ENCODE results near the gene MYBPH.

Gene MYBPH

GRCh38 chr1:203211812-203212211 lies 36.2 kb upstream of the MYBPH start:
- Histone ChIP-seq H3K36me3 (ENCODE audit: insufficient read depth, low read length) (no peaks in the 10 kb centered on the region), H3K9ac (ENCODE audit: low read depth, low read length) (no peak overlapping the region), H3K27me3 (ENCODE audit: control insufficient read depth, insufficient read depth, low read length) (no peaks in the 10 kb centered on the region), H3K4me2 (ENCODE audit: low read length) (no peak overlapping the region), H3K4me1 (ENCODE audit: control insufficient read depth, insufficient read depth, low read length) (peaks cover 4% of the 10 kb centered on the region), H3K4me3 (ENCODE audit: low read length) (no peak overlapping the region), H3K9me3 (replicated peaks; ENCODE audit: low read length) (no peaks in the 10 kb centered on the region)

DNA sequence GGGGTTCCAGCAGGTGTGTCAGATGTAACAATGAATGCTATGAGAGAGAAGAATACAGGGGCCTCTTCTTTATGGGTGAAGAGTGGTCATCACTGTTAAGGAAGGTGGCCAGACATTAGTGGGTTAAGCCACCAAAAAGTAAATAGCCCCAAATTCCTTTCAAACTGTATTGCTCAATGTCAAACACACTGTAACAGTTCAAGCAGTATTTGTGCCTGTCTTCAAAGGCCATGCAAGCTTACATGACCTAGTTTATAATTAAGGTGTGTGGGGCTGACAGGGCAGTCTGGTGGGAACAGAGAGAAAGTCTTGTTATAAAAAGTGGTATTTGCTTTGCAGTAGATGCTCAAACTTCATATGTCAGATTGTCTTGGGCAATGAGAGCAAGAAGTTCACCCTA lies 35.4 kb upstream of the MYBPH start:
- H3K9ac ChIP-seq (ENCODE audit: low read depth, low read length): no peak overlapping the region
- no peaks in the 10 kb centered on the region for H3K27me3 ChIP-seq (ENCODE audit: control insufficient read depth, insufficient read depth, low read length)
- no peak overlapping the region for H3K4me2 ChIP-seq (ENCODE audit: low read length)
- H3K4me3 ChIP-seq (ENCODE audit: low read length): no peak overlapping the region
- no peaks in the 10 kb centered on the region for H3K9me3 ChIP-seq (replicated peaks; ENCODE audit: low read length)
- H3K36me3 ChIP-seq (ENCODE audit: insufficient read depth, low read length): no peaks in the 10 kb centered on the region
- H3K4me1 ChIP-seq (ENCODE audit: control insufficient read depth, insufficient read depth, low read length): peaks cover 11% of the 10 kb centered on the region

- H3K9me3 ChIP-seq (replicated peaks; ENCODE audit: low read length): no peaks in the 10 kb centered on the region
- no peaks in the 10 kb centered on the region for H3K36me3 ChIP-seq (ENCODE audit: insufficient read depth, low read length)
- H3K4me2 ChIP-seq (ENCODE audit: low read length): no peak overlapping the region
- no peak overlapping the region for H3K4me3 ChIP-seq (ENCODE audit: low read length)
- H3K9ac ChIP-seq (ENCODE audit: low read depth, low read length): no peak overlapping the region
- H3K4me1 ChIP-seq (ENCODE audit: control insufficient read depth, insufficient read depth, low read length): peaks cover 12% of the 10 kb centered on the region
- no peaks in the 10 kb centered on the region for H3K27me3 ChIP-seq (ENCODE audit: control insufficient read depth, insufficient read depth, low read length)
Observed at GRCh38 chr1:203210350-203210749, 34.7 kb upstream of the MYBPH start.

DNA sequence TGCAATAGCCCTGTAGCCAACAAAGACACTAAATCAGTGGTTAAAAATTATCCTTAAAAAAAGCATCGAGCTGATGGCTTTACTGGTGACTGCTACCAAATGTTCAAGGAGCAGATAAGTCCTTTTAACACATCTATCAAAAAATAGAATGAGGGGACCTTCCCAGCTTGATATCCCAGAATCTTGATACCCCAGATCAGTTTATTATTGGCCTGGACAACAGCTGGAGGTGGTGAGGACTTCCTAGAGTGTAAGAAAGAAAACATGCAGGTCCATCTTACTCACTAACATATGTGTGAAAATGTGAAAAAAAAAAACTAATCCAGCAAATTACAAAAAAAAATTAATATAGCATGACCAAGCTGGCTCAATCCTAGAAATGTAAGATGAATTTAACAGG lies 32.6 kb upstream of the MYBPH start:
- H3K4me2 ChIP-seq (ENCODE audit: low read length): no peak overlapping the region
- no peak overlapping the region for H3K4me3 ChIP-seq (ENCODE audit: low read length)
- no peak overlapping the region for H3K9ac ChIP-seq (ENCODE audit: low read depth, low read length)
- peaks cover 12% of the 10 kb centered on the region for H3K4me1 ChIP-seq (ENCODE audit: control insufficient read depth, insufficient read depth, low read length)
- no peaks in the 10 kb centered on the region for H3K27me3 ChIP-seq (ENCODE audit: control insufficient read depth, insufficient read depth, low read length)
- no peaks in the 10 kb centered on the region for H3K9me3 ChIP-seq (replicated peaks; ENCODE audit: low read length)
- no peaks in the 10 kb centered on the region for H3K36me3 ChIP-seq (ENCODE audit: insufficient read depth, low read length)

DNA sequence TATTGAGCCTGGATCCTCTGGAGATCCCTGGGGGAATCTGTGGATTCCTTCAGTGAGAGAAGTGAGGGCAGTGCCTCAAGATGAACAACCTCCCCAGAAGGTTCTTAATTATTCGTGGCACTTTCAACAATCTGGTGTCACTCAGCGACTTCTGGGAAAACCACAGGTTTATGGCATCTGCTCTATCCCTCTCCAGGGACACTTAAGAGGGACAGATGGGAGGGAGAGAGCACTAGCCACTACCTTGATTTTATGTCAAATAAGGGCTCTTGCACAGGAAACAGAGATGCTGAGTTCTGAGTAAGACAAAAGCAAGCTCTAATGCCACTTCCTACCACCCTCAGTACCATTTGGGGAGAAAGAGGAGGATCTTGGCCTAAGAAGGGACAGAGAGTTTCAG lies 32.1 kb upstream of the MYBPH start:
- no peaks in the 10 kb centered on the region for H3K9me3 ChIP-seq (replicated peaks; ENCODE audit: low read length)
- no peak overlapping the region for H3K4me3 ChIP-seq (ENCODE audit: low read length)
- H3K9ac ChIP-seq (ENCODE audit: low read depth, low read length): no peak overlapping the region
- H3K27me3 ChIP-seq (ENCODE audit: control insufficient read depth, insufficient read depth, low read length): no peaks in the 10 kb centered on the region
- H3K4me2 ChIP-seq (ENCODE audit: low read length): no peak overlapping the region
- no peaks in the 10 kb centered on the region for H3K36me3 ChIP-seq (ENCODE audit: insufficient read depth, low read length)
- peaks cover 15% of the 10 kb centered on the region for H3K4me1 ChIP-seq (ENCODE audit: control insufficient read depth, insufficient read depth, low read length)

GRCh38 chr1:203206129-203206687 lies 30.6 kb upstream of the MYBPH start:
- Histone ChIP-seq H3K27me3 (ENCODE audit: control insufficient read depth, insufficient read depth, low read length) (no peaks in the 10 kb centered on the region), H3K9ac (ENCODE audit: low read depth, low read length) (peak overlapping the region; percentile 48), H3K4me2 (ENCODE audit: low read length) (no peak overlapping the region), H3K36me3 (ENCODE audit: insufficient read depth, low read length) (no peaks in the 10 kb centered on the region), H3K4me3 (ENCODE audit: low read length) (no peak overlapping the region), H3K9me3 (replicated peaks; ENCODE audit: low read length) (no peaks in the 10 kb centered on the region), H3K4me1 (ENCODE audit: control insufficient read depth, insufficient read depth, low read length) (peaks cover 21% of the 10 kb centered on the region)

GRCh38 chr1:203204756-203205155 lies 29.1 kb upstream of the MYBPH start:
- no peak overlapping the region for H3K9ac ChIP-seq (ENCODE audit: low read depth, low read length)
- H3K27me3 ChIP-seq (ENCODE audit: control insufficient read depth, insufficient read depth, low read length): no peaks in the 10 kb centered on the region
- no peaks in the 10 kb centered on the region for H3K9me3 ChIP-seq (replicated peaks; ENCODE audit: low read length)
- peaks cover 30% of the 10 kb centered on the region for H3K4me1 ChIP-seq (ENCODE audit: control insufficient read depth, insufficient read depth, low read length)
- no peak overlapping the region for H3K4me2 ChIP-seq (ENCODE audit: low read length)
- no peaks in the 10 kb centered on the region for H3K36me3 ChIP-seq (ENCODE audit: insufficient read depth, low read length)
- H3K4me3 ChIP-seq (ENCODE audit: low read length): no peak overlapping the region

- Histone ChIP-seq H3K4me3 (ENCODE audit: low read length) (peak overlapping the region; percentile 7), H3K9me3 (replicated peaks; ENCODE audit: low read length) (no peaks in the 10 kb centered on the region), H3K9ac (ENCODE audit: low read depth, low read length) (no peak overlapping the region), H3K4me1 (ENCODE audit: control insufficient read depth, insufficient read depth, low read length) (peaks cover 44% of the 10 kb centered on the region), H3K36me3 (ENCODE audit: insufficient read depth, low read length) (no peaks in the 10 kb centered on the region), H3K27me3 (ENCODE audit: control insufficient read depth, insufficient read depth, low read length) (no peaks in the 10 kb centered on the region), H3K4me2 (ENCODE audit: low read length) (no peak overlapping the region)
Observed at GRCh38 chr1:203202431-203203245, 27.0 kb upstream of the MYBPH start.

- H3K4me2 ChIP-seq (ENCODE audit: low read length): no peak overlapping the region
- no peaks in the 10 kb centered on the region for H3K9me3 ChIP-seq (replicated peaks; ENCODE audit: low read length)
- H3K27me3 ChIP-seq (ENCODE audit: control insufficient read depth, insufficient read depth, low read length): no peaks in the 10 kb centered on the region
- peaks cover 50% of the 10 kb centered on the region for H3K4me1 ChIP-seq (ENCODE audit: control insufficient read depth, insufficient read depth, low read length)
- H3K36me3 ChIP-seq (ENCODE audit: insufficient read depth, low read length): no peaks in the 10 kb centered on the region
- no peak overlapping the region for H3K4me3 ChIP-seq (ENCODE audit: low read length)
- no peak overlapping the region for H3K9ac ChIP-seq (ENCODE audit: low read depth, low read length)
Observed at GRCh38 chr1:203201516-203202205, 26.0 kb upstream of the MYBPH start.

DNA sequence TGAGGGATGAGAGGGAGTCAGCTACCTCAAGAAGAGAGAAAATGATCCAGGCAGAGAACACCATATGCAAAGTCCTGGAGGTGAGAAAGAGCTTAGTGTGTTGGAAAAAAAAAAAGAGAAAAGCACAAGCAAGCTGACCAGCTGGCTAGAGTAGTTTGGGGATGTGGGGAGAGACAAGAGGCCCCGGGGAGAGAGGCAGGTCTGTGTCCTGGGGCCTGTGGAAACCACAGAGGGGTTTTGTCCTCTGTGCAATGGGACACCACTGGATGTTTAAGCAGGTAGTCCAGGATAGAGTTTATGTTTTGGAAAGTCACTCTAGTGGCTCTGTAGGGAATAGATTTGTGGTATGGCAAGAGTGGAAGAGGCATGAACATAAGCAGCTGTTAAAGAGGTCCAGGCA lies 25.3 kb upstream of the MYBPH start:
- Histone ChIP-seq H3K36me3 (ENCODE audit: insufficient read depth, low read length) (no peaks in the 10 kb centered on the region), H3K4me3 (ENCODE audit: low read length) (no peak overlapping the region), H3K27me3 (ENCODE audit: control insufficient read depth, insufficient read depth, low read length) (no peaks in the 10 kb centered on the region), H3K9me3 (replicated peaks; ENCODE audit: low read length) (no peaks in the 10 kb centered on the region), H3K4me2 (ENCODE audit: low read length) (no peak overlapping the region), H3K9ac (ENCODE audit: low read depth, low read length) (no peak overlapping the region), H3K4me1 (ENCODE audit: control insufficient read depth, insufficient read depth, low read length) (peaks cover 48% of the 10 kb centered on the region)

DNA sequence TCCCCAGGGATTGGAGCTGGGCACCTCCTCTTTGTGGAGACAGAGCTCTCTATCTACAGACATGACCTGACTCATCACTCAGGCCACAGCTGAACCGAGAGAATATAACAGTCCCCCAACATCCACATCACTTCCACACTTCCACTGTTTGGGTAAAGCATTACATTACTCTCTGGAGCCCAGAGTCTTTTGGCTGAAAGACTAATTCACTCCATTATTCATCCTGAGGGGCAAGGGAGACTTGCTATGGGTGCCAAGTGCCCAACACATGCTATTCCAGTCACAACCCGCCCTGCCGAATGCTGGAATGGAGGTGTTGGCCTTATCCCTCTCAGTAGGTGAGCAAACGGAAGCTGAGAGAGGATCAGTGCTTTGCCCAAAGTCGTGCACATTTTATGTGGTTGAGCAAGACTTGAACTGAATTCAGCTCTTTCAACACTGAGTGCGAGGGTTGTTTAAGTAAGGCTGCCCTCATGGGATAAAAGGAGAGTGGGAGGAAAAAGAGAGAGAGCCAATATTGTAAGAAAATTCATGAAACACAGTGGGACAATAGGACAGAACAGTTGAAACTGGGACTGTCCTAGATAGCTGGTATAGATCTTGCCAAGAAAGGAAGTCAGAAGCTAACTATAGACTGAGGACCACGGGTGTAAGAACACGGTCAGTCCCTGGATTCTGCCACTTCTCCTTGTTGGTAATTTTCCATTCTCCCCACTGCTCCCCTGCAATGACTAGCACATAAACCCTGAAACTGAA lies 24.4 kb upstream of the MYBPH start:
- no peaks in the 10 kb centered on the region for H3K9me3 ChIP-seq (replicated peaks; ENCODE audit: low read length)
- no peaks in the 10 kb centered on the region for H3K27me3 ChIP-seq (ENCODE audit: control insufficient read depth, insufficient read depth, low read length)
- no peaks in the 10 kb centered on the region for H3K36me3 ChIP-seq (ENCODE audit: insufficient read depth, low read length)
- no peak overlapping the region for H3K4me3 ChIP-seq (ENCODE audit: low read length)
- H3K9ac ChIP-seq (ENCODE audit: low read depth, low read length): no peak overlapping the region
- peaks cover 43% of the 10 kb centered on the region for H3K4me1 ChIP-seq (ENCODE audit: control insufficient read depth, insufficient read depth, low read length)
- no peak overlapping the region for H3K4me2 ChIP-seq (ENCODE audit: low read length)
